ENCODE measurements around the gene TECR.

The TECR gene

GRCh38 chr19:14553042-14553938 lies 23.9 kb downstream of the TECR start:
- Histone ChIP-seq H3K36me3 (peaks cover 10 to 29% (median 15%) of the 10 kb centered on the region in 11 experiments; a peak in 18 of 22 replicates), H3K4me2 (peak overlapping the region; percentile 53 to 93 (median 88)), H3K9ac (peak overlapping the region in 9 of 11 experiments; percentile 32 to 73 (median 59); a peak in 15 of 22 replicates), H3K4me1 (peaks cover 63 to 95% (median 86%) of the 10 kb centered on the region in 10 experiments), H3K4me3 (no peak overlapping the region), H4K20me1 (peaks cover 18 to 71% (median 49%) of the 10 kb centered on the region in 11 experiments; a peak in 18 of 22 replicates), H3K27ac (peak overlapping the region in 9 of 11 experiments; percentile 37 to 81 (median 65); a peak in 17 of 22 replicates), H3K9me3 (replicated peaks in 1 of 11) (no peaks in the 10 kb centered on the region), H3K27me3 (no peaks in the 10 kb centered on the region)
- TF ChIP-seq Cebpa-rat (IDR thresholded peaks at IDR 0.05): no peak

GRCh38 chr19:14553939-14554243 lies 24.5 kb downstream of the TECR start:
- Histone ChIP-seq H4K20me1 (peaks cover 20 to 77% (median 53%) of the 10 kb centered on the region in 11 experiments; a peak in 18 of 22 replicates), H3K4me1 (peaks cover 69 to 98% (median 88%) of the 10 kb centered on the region in 10 experiments), H3K27me3 (no peaks in the 10 kb centered on the region), H3K9me3 (replicated peaks in 1 of 11) (no peaks in the 10 kb centered on the region), H3K9ac (peak overlapping the region in 9 of 11 experiments; percentile 32 to 73 (median 58); a peak in 14 of 22 replicates), H3K27ac (peak overlapping the region in 9 of 11 experiments; percentile 22 to 81 (median 65); a peak in 16 of 22 replicates), H3K36me3 (peaks cover 5 to 23% (median 11%) of the 10 kb centered on the region in 11 experiments; a peak in 17 of 22 replicates), H3K4me3 (no peak overlapping the region), H3K4me2 (peak overlapping the region; percentile 53 to 93 (median 88); a peak in 19 of 22 replicates)
- TF ChIP-seq Cebpa-rat (IDR thresholded peaks at IDR 0.05): no peak

GRCh38 chr19:14554382-14554812 lies 25.0 kb downstream of the TECR start:
- Histone ChIP-seq H3K4me2 (peak overlapping the region in 9 of 11 experiments; percentile 82 to 93 (median 89); a peak in 16 of 22 replicates), H3K4me1 (peaks cover 72 to 99% (median 89%) of the 10 kb centered on the region in 10 experiments), H3K27me3 (no peaks in the 10 kb centered on the region), H3K9me3 (replicated peaks in 1 of 11) (no peaks in the 10 kb centered on the region), H3K27ac (peak overlapping the region in 6 of 11 experiments; percentile 22 to 72 (median 64); a peak in 10 of 22 replicates), H3K36me3 (peaks cover 0 to 18% (median 6%) of the 10 kb centered on the region in 11 experiments; a peak in 14 of 22 replicates), H3K9ac (peak overlapping the region in 7 of 11 experiments; percentile 18 to 73 (median 59); a peak in 10 of 22 replicates), H4K20me1 (peaks cover 20 to 80% (median 53%) of the 10 kb centered on the region in 11 experiments; a peak in 18 of 22 replicates), H3K4me3 (no peak overlapping the region)
- no peak for TF ChIP-seq Cebpa-rat (IDR thresholded peaks at IDR 0.05)

DNA sequence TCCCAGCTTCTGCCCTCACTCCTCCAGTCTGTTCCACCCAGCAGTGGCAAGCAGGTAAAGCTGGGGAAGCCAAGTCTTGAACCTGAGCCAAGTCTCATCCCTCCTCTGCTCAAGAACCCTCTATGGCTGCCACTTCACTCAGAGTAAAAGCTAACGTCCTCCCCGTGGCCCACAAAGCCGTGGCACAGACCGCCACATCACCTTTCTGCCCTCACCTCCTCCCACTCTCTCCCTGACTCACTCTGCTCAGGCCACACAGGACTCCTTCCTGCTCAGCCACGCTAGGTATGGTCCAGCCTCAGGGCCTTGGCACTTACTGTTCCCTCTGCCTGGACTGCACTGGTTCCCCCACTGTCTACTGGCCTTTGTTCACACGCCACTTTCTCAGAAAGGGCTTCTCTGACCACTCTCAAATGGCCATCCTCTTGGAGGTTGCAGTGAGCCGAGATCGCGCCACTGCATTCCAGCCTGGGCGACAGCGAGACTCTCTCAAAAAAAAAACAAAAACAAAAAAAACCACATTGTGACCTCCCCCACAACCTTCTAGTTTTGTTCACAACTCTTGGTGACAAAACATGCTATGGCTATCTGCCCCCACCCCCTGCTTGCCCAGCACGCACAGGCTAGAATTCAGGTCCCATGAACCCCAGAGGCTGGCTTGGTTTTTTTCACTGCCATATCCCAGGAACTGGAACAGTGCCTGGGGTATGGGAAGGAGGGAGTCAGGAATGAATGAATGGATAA lies 26.7 kb downstream of the TECR start:
- TF ChIP-seq Cebpa-rat (IDR thresholded peaks at IDR 0.05): no peak
- H3K9ac ChIP-seq: peak overlapping the region in 6 of 11 experiments; percentile 8 to 57 (median 20); a peak in 5 of 22 replicates
- H3K27me3 ChIP-seq: no peaks in the 10 kb centered on the region
- H3K36me3 ChIP-seq: peaks cover 0 to 15% (median 5%) of the 10 kb centered on the region in 11 experiments; a peak in 7 of 22 replicates
- peaks cover 20 to 82% (median 54%) of the 10 kb centered on the region in 11 experiments; a peak in 18 of 22 replicates for H4K20me1 ChIP-seq
- H3K4me2 ChIP-seq: peak overlapping the region; percentile 9 to 95 (median 60); a peak in 21 of 22 replicates
- peaks cover 72 to 99% (median 89%) of the 10 kb centered on the region in 10 experiments for H3K4me1 ChIP-seq
- H3K27ac ChIP-seq: peak overlapping the region in 2 of 11 experiments; percentile 23 to 37; a peak in 5 of 22 replicates
- H3K4me3 ChIP-seq: no peak overlapping the region
- H3K9me3 ChIP-seq (replicated peaks in 1 of 11): no peaks in the 10 kb centered on the region

DNA sequence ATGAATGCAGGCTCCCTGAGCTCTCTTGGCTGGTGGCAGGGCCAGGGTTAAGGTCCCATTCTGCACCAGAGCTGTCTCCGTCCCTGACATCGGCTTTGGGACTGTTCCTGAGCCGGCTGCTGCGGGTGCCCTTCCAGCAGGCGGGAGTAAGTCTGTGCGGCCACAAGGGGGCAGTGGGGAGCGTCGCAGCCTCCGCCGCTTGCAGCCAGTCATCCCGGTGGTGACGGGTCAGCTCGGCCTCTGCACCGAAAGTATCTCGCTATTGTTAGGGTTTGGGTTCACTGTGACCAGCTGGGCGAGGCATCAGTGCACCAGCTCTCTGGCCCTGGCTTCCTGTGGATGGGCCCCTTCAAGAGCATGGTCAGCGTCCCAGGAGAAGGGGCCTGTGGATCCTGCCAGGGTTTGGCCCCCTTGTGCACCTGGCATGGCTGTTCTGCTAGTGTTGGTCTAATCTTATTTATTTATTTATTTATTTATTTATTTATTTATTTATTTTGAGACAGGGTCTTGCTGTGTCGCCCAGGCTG lies 27.3 kb downstream of the TECR start:
- peak overlapping the region in 2 of 11 experiments; percentile 23 to 37; a peak in 3 of 22 replicates for H3K27ac ChIP-seq
- H3K9ac ChIP-seq: peak overlapping the region in 3 of 11 experiments; percentile 21 to 57 (median 39); a peak in 3 of 22 replicates
- H3K9me3 ChIP-seq (replicated peaks in 1 of 11): no peaks in the 10 kb centered on the region
- peaks cover 72 to 99% (median 90%) of the 10 kb centered on the region in 10 experiments for H3K4me1 ChIP-seq
- no peak overlapping the region for H3K4me3 ChIP-seq
- H4K20me1 ChIP-seq: peaks cover 24 to 86% (median 57%) of the 10 kb centered on the region in 11 experiments; a peak in 18 of 22 replicates
- H3K36me3 ChIP-seq: peaks cover 0 to 15% (median 5%) of the 10 kb centered on the region in 11 experiments; a peak in 7 of 22 replicates
- H3K4me2 ChIP-seq: peak overlapping the region; percentile 9 to 95 (median 60)
- no peak for TF ChIP-seq Cebpa-rat (IDR thresholded peaks at IDR 0.05)
- H3K27me3 ChIP-seq: no peaks in the 10 kb centered on the region

DNA sequence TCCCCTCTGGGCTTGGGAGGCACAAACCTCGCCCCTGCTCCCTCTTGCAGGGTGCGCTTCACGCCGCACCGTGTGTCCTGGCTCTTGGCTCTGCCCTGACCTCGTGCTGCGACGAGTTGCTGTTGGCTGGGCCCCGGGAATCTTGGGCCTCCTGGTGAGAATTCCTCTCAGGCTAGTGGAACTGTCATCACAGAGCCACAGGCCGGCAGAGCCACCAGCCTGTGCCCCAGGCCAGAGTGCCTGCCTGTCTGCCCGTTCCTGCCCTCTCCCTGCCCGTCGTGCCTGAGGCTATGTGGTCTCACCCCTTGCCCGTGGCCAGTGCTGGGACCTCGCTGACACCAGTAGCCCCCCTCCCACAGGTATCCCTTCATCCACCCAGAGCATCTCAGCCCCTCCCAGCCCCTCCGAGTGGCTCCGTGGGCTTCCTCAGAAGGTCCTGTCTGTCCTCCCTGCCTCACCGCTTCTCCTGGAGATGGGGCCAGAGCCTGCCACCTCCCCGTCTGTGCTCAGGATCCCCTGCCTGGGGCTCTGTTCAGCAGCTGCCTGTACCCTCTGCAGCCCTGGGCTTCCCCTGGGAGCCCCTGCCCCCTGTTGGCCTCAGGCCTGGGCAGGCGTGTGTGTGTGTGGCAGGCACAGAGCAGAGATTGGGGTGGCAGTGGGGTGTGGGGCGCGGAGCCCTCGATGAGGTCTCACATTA lies 29.1 kb downstream of the TECR start:
- Histone ChIP-seq H3K27me3 (no peaks in the 10 kb centered on the region), H3K27ac (peak overlapping the region in 9 of 11 experiments; percentile 26 to 87 (median 58); a peak in 17 of 22 replicates), H3K9me3 (replicated peaks in 1 of 11) (no peaks in the 10 kb centered on the region), H3K4me1 (peaks cover 72 to 99% (median 90%) of the 10 kb centered on the region in 10 experiments), H3K4me2 (peak overlapping the region; percentile 23 to 100 (median 95)), H3K4me3 (0 out of 20 replicates have a peak overlapping the region, but pooled peaks of 2 of the 10 experiments have one; percentile 2 to 8), H4K20me1 (peaks cover 18 to 90% (median 59%) of the 10 kb centered on the region in 11 experiments; a peak in 18 of 22 replicates), H3K9ac (peak overlapping the region; percentile 6 to 80 (median 58); a peak in 18 of 22 replicates), H3K36me3 (peaks cover 0 to 17% (median 5%) of the 10 kb centered on the region in 11 experiments; a peak in 11 of 22 replicates)
- no peak for TF ChIP-seq Cebpa-rat (IDR thresholded peaks at IDR 0.05)

DNA sequence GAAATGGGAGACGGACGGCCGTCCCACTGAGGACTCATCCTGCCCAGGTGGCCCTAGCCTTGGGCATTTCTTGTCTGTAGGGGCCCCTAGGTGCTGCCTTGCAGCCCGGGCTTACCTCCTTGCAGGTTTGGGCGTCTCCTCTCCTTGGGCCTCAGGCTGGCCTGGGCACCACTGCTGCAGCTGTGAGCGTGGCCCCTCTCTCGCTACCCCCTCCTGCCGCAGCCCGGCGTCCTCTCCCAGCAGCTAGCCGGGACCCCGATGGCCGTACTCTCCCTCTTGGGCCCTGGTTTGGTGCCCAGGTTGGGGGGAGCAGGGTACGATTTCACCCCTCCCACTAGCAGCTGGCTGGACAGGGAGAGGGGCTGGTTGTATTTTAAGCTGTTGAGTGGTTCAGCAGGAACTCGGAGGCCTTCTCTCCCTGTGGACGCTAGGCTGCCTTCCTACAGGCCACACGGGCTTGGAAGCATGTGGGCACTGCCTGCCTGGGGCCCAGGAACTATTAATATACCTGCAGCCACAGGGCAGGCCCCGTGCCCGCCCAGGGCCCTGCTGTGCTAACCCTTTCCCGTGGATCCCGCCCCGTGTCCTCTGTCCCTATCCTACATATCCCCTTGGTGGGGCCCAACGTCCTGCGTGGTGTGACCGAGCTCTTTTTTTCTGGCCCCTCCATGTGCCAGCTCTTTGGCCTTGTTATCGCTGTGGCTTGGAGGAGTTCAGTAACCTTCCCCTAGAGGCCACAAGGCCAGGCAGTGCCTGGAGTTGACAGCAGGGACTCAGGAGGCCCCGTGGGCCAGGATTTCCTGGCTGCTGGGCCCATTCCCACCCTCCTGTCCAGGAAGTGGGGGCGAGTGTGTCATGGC lies 30.8 kb downstream of the TECR start:
- Histone ChIP-seq H3K27me3 (no peaks in the 10 kb centered on the region), H3K36me3 (peaks cover 6 to 14% (median 10%) of the 10 kb centered on the region in 11 experiments; a peak in 13 of 22 replicates), H3K27ac (peak overlapping the region; percentile 62 to 87 (median 82); a peak in 21 of 22 replicates), H3K4me1 (peaks cover 79 to 95% (median 90%) of the 10 kb centered on the region in 10 experiments), H3K9ac (peak overlapping the region; percentile 68 to 81 (median 78)), H4K20me1 (peaks cover 14 to 88% (median 56%) of the 10 kb centered on the region in 11 experiments; a peak in 18 of 22 replicates), H3K4me2 (peak overlapping the region; percentile 95 to 100 (median 97)), H3K4me3 (peak overlapping the region in 5 of 10 experiments; percentile 7 to 17 (median 8); a peak in 3 of 20 replicates), H3K9me3 (replicated peaks in 1 of 11) (no peaks in the 10 kb centered on the region)
- no peak for TF ChIP-seq Cebpa-rat (IDR thresholded peaks at IDR 0.05)
